Activated CD4-positive, alpha-beta T cell treated with anti-CD3 and anti-CD28 coated beads, Interleukin-2, amount 50 U/mL, for 24 hours (primary cell): ENCODE measurements around the gene SNX33.

Experiments used
- DNase-seq, 2 donors: peaks; one replicate each; pipeline ENCODE4 v3.0.0-alpha.2; 2020; ENCODE audit warnings: low read depth in 1 of 2, low spot score in 1 of 2

Gene SNX33

GRCh38 chr15:75641603-75642002, 6.1 kb upstream of the SNX33 start:
- DNase-seq: no peak

DNA sequence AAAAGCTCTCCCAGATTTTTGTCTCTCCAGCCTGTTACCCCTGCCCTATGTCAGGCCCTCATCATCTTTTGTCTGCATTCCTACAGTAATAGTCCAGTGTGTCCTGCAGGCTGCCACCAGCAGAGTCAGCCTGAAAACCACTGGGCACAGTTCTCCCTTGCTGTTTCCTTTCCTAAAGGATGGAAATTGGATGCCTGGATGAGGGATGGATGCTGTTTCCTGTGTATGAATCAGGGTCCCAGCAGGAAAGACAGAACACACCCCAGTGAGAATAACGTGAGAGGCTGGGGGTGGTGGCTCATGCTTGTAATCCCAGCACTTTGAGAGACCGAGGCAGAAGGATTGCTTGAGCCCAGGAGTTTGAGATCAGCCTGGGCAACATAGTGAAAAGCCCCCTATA, 3.3 kb upstream of the SNX33 start:
- no peak for DNase-seq

DNA sequence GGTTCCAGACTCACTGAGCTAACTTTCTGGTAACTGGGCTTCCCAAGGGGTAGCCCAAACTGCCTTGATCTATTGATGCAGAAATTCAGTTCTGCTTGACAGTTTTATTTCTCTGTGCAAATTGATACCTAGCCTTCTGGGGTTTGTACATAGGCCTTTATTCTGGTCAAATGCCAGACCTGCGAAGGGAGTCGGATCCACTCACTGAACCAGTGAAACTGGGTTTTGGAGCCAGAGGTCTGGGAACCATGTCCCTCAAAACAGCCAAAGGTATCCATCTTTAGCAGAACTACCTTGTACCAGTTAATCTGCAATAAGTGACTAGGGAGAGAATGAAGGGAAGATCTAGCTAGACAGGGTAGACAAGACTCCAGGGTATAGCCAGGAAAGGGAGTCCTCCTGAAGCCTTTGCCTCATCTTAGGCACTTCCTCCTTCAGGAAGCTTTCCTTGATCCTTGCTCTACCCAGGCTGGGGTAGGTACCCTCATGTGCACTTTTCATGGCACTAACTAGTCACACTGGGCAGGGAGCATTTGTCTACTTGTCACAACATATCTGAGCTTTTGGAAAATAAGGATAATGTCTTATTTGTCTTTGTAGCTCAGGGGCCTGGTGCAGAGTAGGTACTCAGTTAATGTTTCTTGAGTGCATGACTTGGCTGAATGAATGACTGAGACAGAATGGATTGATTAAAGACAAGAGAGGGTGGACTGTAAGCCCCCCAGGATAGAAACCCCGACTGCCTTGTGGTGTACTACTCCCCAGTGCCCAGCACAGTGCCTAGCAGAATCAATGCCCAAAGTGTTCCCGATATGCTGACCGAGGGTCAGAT, 1.4 kb upstream of the SNX33 start:
- DNase-seq: no peak

GRCh38 chr15:75646944-75647364, 758 bp upstream of the SNX33 start:
- no peak for DNase-seq

- DNase-seq: no peak
Observed at GRCh38 chr15:75648156-75649000, 666 bp downstream of the SNX33 start.

- DNase-seq: no peak
Observed at GRCh38 chr15:75649045-75649761, 1.5 kb downstream of the SNX33 start.

GRCh38 chr15:75649848-75650247, 2.1 kb downstream of the SNX33 start:
- no peak for DNase-seq

DNA sequence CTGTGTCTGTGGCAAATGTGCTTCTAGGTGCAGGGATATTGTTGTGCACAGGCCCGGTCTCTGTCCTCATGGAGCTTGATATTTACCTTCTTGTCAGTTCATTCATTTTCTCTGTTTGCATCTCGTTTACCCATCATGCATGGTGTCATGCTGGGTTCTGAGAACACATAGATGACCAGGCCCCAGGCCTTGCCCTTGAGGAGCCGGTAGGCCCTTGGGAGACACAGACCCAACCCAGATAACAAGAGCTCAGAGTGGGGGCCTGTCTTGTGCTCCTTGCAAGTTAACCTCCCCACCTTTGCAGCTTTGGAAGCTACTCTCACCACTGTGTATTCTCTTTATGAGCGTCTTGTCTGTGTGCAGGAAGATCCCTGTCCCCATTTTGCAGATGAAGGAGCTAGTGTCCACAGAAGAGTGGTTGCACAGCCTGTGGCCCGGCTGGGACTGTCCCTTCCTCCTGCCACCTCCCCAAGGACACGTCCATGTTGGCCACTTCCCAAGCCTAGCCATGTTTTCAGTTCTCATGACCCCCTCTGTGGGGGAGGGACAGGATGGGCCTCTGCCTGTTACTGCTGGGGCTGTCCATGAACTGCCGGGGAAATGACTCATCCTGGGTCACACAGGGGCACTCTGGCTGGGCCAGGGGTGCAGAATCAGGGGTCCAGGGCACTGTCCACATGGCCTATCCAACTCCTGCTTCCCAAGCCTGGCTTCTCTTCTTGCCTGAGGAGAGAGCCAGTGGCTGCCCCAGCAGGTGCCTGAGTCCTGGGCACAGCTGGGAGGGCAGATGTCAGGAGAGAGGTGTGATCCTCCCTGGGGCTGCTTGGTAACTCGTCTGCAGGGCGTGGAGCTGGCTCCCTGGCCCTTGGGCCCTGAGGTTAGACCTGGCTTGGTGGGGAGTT, 3.4 kb downstream of the SNX33 start:
- no peak for DNase-seq

DNA sequence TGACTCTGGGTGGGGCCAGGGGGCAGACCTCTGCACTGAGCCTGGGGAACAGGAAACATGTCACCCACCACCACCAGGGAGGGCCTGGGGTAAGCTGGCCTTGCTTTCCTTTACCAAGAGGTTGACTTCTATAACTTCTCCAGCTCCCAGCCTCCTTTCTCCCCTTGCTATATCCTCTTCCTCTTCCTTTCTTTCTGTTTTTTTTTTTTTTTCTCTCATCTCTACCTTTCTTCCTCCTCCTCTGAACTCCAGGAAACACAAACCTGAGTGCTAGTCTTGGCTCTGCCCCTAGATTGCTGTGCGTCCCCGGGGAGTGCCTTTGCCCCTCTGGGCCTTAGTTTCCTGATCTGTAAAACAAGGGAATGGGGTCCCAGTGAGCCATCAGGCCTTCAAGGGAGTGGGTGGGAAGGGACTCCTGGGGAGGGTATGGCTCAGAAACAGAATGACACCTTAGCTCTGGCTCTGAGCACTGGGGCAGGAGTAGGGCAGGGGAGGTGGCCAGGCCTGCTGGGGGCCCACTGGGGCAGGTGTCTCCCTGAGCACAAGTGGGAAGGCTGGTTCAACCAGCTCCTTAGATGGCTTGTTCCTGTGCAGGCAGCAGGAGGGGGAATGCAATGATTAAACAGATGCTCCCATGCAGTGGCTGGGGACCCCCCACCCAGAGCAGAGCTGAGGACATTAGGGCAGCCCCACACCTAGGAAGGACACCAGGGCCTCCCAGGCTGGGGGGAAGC, 4.3 kb downstream of the SNX33 start:
- no peak for DNase-seq

DNA sequence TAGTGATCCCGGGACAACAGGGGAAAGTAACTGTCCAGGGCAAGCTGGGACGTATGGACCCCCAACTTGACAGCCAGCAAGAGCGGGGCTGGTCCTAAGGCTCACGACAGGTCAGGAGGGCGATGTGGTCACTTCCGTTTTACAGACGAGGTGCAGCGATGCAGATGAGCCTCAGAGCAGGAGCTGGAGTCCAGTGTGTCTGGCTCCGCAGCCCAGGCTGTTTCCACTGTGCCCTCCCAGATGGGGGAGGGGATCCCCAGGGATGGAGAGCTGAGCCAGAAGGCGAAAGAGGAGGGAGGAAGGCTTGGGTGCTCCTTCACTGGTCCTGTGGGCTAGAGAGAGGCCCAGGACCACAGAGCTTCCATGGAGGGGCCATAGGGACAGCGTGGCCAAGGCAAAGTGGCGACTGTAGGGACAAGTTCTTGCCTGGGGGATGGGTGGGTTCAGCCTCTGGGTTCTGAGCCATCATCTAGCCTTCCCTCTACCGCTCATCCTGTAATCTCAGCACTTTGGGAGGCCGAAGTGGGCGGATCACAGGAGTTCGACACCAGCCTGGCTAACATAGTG, 5.7 kb downstream of the SNX33 start:
- DNase-seq: no peak

DNA sequence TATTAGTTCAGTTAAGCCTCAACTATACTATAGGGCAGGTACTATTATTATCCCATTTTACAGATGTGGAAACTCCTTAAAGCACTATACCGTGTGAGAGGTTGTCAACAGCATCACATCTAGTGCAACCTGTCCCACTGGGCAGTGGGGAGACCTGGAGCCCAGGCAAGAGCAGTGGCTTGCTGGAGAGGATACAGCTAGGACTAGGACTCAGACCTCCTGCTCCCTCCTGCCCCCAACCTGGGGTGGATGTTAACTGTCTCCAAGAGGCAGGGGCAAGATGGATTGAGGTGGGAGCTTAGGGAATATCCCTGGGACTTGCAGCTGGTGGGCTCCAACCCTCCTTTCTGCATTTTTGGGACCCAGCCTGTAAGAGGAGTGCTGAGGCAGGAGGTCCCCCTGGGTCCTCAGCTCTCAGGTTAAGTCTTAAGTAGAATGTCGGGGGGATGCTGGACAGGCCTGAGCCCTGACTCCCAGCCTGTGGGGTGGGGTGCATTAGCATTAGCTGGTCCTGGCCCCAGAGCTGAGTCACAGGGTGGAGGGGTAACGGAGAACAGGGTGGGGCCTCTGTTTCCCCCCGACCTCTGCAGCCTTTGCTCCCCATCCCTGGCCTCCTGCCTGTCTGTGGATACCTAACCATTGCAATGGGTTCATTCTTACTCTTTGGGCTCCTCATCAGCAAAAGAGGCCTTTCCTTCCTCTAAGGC, 6.6 kb downstream of the SNX33 start:
- DNase-seq: no peak

DNA sequence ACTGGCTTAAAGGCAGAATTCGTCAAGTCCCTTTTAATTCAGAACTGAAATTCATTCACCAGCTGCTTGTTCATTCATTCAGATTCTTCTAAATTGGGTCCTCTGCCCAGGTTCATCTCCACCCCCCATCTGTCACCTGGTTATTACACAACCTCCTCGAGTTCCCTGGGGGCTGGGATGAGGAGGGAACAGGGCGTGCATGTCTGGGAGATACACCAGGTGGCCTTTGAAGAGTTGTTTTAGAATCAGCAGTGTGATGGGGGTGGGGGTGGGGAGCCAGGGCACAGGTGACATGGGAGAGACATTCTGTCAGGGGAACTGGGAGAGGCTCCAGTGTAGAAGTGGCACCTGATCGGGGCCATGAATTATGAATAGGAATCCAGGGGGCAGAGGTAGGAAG, 8.2 kb downstream of the SNX33 start:
- no peak for DNase-seq

- no peak for DNase-seq
Observed at GRCh38 chr15:75656331-75656730, 8.6 kb downstream of the SNX33 start.

- DNase-seq: no peak
Observed at GRCh38 chr15:75656813-75657212, 9.1 kb downstream of the SNX33 start.

GRCh38 chr15:75659141-75659771, 11.5 kb downstream of the SNX33 start:
- no peak for DNase-seq

DNA sequence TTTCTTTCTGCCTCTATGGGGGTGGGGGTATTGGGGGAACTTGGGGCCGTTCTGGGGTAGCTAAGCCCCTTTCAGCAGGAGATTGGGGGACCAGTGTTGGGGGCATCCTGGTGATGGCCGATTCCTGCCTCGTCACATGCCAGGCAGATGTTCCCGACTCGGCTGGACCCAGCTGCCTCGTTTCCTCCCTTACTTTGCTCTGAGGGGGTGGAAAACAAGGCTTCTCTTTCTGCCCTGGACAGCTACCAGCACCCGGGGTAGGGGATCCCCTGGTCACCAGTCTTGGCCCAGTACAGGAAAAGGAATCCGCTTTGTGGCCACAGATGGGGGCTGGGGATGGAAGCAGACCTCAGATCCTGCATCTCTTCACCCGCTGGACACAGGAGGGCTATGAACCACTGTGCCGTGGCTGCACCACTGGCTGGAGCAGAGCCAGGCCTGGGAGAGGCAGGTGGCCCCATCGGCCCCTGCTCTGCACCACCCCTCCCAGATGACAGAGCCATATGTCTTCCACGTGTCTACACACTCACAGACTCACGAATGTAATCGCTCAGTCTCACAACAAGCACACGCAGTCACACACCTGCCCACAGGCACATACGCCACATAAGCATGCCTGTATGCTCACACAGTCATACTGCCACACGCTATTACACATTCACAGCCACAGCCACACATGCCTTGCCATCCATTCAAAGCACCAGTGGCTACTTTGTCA, 12.4 kb downstream of the SNX33 start:
- no peak for DNase-seq

DNA sequence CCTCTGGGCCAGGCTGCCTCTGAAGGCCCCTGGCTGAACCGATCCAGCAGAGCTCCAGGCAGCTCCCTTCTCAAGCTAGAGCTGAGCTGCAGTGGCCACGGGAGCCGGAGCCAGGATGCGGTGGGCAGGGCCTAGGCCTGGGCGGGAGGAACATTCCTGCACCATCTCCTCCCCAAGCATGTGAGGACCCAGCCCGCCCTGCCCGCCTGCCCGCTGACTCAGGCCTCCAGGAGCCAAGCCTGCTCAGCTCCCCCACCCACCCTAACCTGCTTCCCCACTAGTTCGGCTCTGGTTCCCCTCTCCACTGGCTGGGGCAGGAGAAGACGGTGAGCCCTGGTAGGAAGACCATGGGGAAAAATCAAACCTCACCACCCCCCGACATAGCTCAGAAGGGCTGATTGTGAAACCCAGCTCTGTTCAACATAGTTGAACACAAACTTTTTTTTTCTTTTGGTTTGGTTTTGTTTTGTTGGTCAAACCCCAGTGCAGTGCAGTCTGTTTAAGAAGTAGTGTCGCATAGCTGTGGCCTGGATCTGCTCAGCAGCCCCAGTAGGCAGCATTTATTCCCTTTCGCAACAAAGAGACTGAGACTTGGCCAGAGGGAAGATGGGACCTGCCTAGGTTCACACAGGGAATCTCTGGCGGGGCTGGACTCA, 13.5 kb downstream of the SNX33 start:
- no peak for DNase-seq
